Measurements from ENCODE around the gene TCEA2.

GRCh38 chr20:64113796-64114355 is 50.9 kb downstream of the TCEA2 start:
- TF ChIP-seq POLR2A (IDR thresholded peaks at IDR 0.05; ENCODE audit: low read length) = no peak
- TF ChIP-seq GATA1 (IDR thresholded peaks at IDR 0.05; ENCODE audit: low read depth, low read length) = no peak

Data from erythroblast (primary cell).